Keratinocyte (primary cell): Measurements from ENCODE around the gene GUCA2A. TPM values are rescaled to one million over a fixed set of nuclear protein-coding genes. Genes with fewer than 3 reads are reported as not detected.

Experiments used
- DNase-seq: peaks from one replicate; pipeline ENCODE4 v3.0.0-alpha.2; 2011; ENCODE audit warnings: low read depth, missing footprints, low spot score
- FAIRE-seq: peaks from 2 replicates; lab custom pipeline; 2011; peaks lifted over from hg19 to GRCh38; lab: Jason Lieb, UNC
- H2AFZ ChIP-seq: 2 replicates; pipeline ENCODE4 v1.6.0; 2012; ENCODE audit warnings: low read length, control low read depth, inconsistent platforms; ENCODE audit not compliant: control insufficient read depth
- H3K27ac ChIP-seq: 2 replicates; pipeline ENCODE4 v1.5.1; 2011; ENCODE audit warnings: low read length; ENCODE audit not compliant: control insufficient read depth, insufficient read depth
- H3K27me3 ChIP-seq: 3 replicates; pipeline ENCODE4 v1.6.0; 2011; ENCODE audit warnings: low read length; ENCODE audit not compliant: control insufficient read depth, insufficient read depth; ENCODE audit errors: extremely low read depth
- H3K36me3 ChIP-seq, 2 experiments: 2 replicates in 1 of 2; 3 replicates in 1 of 2; pipeline ENCODE4 v1.5.1; 2011; ENCODE audit warnings: low read length in 2 of 2, mild to moderate bottlenecking in 1 of 2; ENCODE audit not compliant: control insufficient read depth in 2 of 2, insufficient read depth in 2 of 2; ENCODE audit errors: extremely low read depth in 1 of 2
- H3K4me1 ChIP-seq: 3 replicates; pipeline ENCODE4 v1.5.1; 2011; ENCODE audit warnings: low read length; ENCODE audit not compliant: control insufficient read depth, insufficient read depth; ENCODE audit errors: extremely low read depth
- H3K4me2 ChIP-seq: 3 replicates; pipeline ENCODE4 v1.6.0; 2011; ENCODE audit warnings: low read depth, low read length; ENCODE audit not compliant: control insufficient read depth, insufficient read depth; ENCODE audit errors: extremely low read depth
- H3K4me3 ChIP-seq, 3 experiments: fragments of 200-600 bp in 1 of 3; sonication (generic) in 1 of 3; 2 replicates in 2 of 3; 3 replicates in 1 of 3; pipeline ENCODE4 v1.5.1; 2011 to 2016; ENCODE audit warnings: low read length in 3 of 3, mild to moderate bottlenecking in 3 of 3, control low read depth in 2 of 3, inconsistent platforms in 1 of 3, low read depth in 1 of 3, mixed read lengths in 1 of 3, mixed run types in 1 of 3, moderate library complexity in 1 of 3; ENCODE audit not compliant: control insufficient read depth in 2 of 3, insufficient read depth in 2 of 3; ENCODE audit errors: extremely low read depth in 1 of 3
- H3K79me2 ChIP-seq: 2 replicates; pipeline ENCODE4 v1.6.0; 2012; ENCODE audit warnings: low read length; ENCODE audit not compliant: control insufficient read depth, insufficient read depth
- H3K9ac ChIP-seq: 3 replicates; pipeline ENCODE4 v1.6.0; 2011; ENCODE audit warnings: low read length; ENCODE audit not compliant: control insufficient read depth, insufficient read depth; ENCODE audit errors: extremely low read depth
- H3K9me1 ChIP-seq: 3 replicates; pipeline ENCODE4 v1.6.0; 2011; ENCODE audit warnings: low read length; ENCODE audit not compliant: control insufficient read depth, insufficient read depth; ENCODE audit errors: extremely low read depth
- H3K9me3 ChIP-seq: 2 replicates; pipeline ENCODE4 v1.5.1; 2012; ENCODE audit warnings: low read depth, low read length; ENCODE audit not compliant: control insufficient read depth
- H4K20me1 ChIP-seq: 3 replicates; pipeline ENCODE4 v1.6.0; 2011; ENCODE audit warnings: low read length; ENCODE audit not compliant: control insufficient read depth, insufficient read depth; ENCODE audit errors: extremely low read depth
- CTCF ChIP-seq, 3 experiments: IDR thresholded peaks in 1 of 3; conservative IDR thresholded peaks in 1 of 3; optimal IDR thresholded peaks in 1 of 3; 2 replicates in 2 of 3; 3 replicates in 1 of 3; pipeline versions ENCODE3 to v1.5.1; 2011; ENCODE audit warnings: low read length in 3 of 3, mild to moderate bottlenecking in 3 of 3, moderate library complexity in 2 of 3, control low read depth in 1 of 3, inconsistent platforms in 1 of 3; ENCODE audit not compliant: insufficient read depth in 2 of 3; ENCODE audit errors: extremely low read depth in 1 of 3
- EZH2 ChIP-seq: IDR thresholded peaks from one replicate; pipeline ENCODE4 v1.6.1; 2012; ENCODE audit warnings: inconsistent platforms, mild to moderate bottlenecking, low read length, moderate library complexity
- dilution Hi-C: fragments of 300-500 bp; cut with MboI; formaldehyde crosslinking; loops from one replicate; pipeline ENCODE4 v1.7.0; 2020; ENCODE audit warnings: low sequenced_read_pairs; ENCODE audit not compliant: extremely low pct_ligation_motif_present
- polyA plus RNA-seq, 5 experiments: library from polyadenylated mRNA; depleted of rRNA in 3 of 5; stranded (reverse) in 3 of 5; stranded (forward) in 1 of 5; unstranded in 1 of 5; fragments of >200 nt; gene quantifications; 1 replicate in 1 of 5; 2 replicates in 3 of 5; 3 replicates in 1 of 5; pipeline versions ENCODE4 v1.2.1 to v1.2.3, GENCODE V29; 2011 to 2012; ENCODE audit warnings: missing spikeins in 2 of 5, low read depth in 1 of 5, low replicate concordance in 1 of 5

The GUCA2A gene
- polyA plus RNA-seq, 1 donor (not counting 4 experiments of a cell fraction or from before 2014, with no cell fraction given), result not detected

- no peaks in the 10 kb centered on the region for H3K27me3 ChIP-seq
- no peaks in the 10 kb centered on the region for H4K20me1 ChIP-seq
- H3K27ac ChIP-seq, result no peak overlapping the region
- TF ChIP-seq EZH2, result no peak
- TF ChIP-seq CTCF (optimal IDR thresholded peaks at IDR 0.05 in 1 of 3, IDR thresholded peaks at IDR 0.05 in 1 of 3, conservative IDR thresholded peaks at IDR 0.05 in 1 of 3; ENCODE audit: extremely low read depth in 1 of 3, insufficient read depth in 2 of 3, low read length in 3 of 3), result no peak
- FAIRE-seq (no peak), DNase-seq (no peak)
- H3K4me1 ChIP-seq, result no peaks in the 10 kb centered on the region
- H3K79me2 ChIP-seq, result no peaks in the 10 kb centered on the region
- H3K9me1 ChIP-seq, result no peaks in the 10 kb centered on the region
- no peak overlapping the region for H3K4me3 ChIP-seq
- no peaks in the 10 kb centered on the region for H3K9me3 ChIP-seq
- no peak overlapping the region for H3K4me2 ChIP-seq
- H2AFZ ChIP-seq, result no peak overlapping the region
- peaks cover 10 to 19% of the 10 kb centered on the region in 2 experiments for H3K36me3 ChIP-seq
- dilution Hi-C loops, result no loop called here
- no peak overlapping the region for H3K9ac ChIP-seq
Measured at GRCh38 chr1:42183210-42183956, 18.8 kb upstream of the GUCA2A start.

- no peak for FAIRE-seq
- peaks cover 16% of the 10 kb centered on the region for H3K4me1 ChIP-seq
- dilution Hi-C loops, result no loop called here
- DNase-seq, result no peak
- no peak for TF ChIP-seq CTCF (optimal IDR thresholded peaks at IDR 0.05 in 1 of 3, IDR thresholded peaks at IDR 0.05 in 1 of 3, conservative IDR thresholded peaks at IDR 0.05 in 1 of 3; ENCODE audit: extremely low read depth in 1 of 3, insufficient read depth in 2 of 3, low read length in 3 of 3)
- TF ChIP-seq EZH2, result no peak
- H3K4me2 ChIP-seq, result no peak overlapping the region
- peaks cover 10 to 12% of the 10 kb centered on the region in 2 experiments for H3K36me3 ChIP-seq
- no peak overlapping the region for H3K27ac ChIP-seq
- H3K79me2 ChIP-seq, result no peaks in the 10 kb centered on the region
- H3K9ac ChIP-seq, result no peak overlapping the region
- H2AFZ ChIP-seq, result no peak overlapping the region
- H3K4me3 ChIP-seq, result no peak overlapping the region
- no peaks in the 10 kb centered on the region for H4K20me1 ChIP-seq
- no peaks in the 10 kb centered on the region for H3K9me3 ChIP-seq
- H3K27me3 ChIP-seq, result no peaks in the 10 kb centered on the region
- H3K9me1 ChIP-seq, result no peaks in the 10 kb centered on the region
Measured at GRCh38 chr1:42181687-42182086, 17.1 kb upstream of the GUCA2A start.
